ENCODE measurements around the gene TMED9.

GRCh38 chr5:177557041-177557647, 34.9 kb upstream of the TMED9 start:
- TF ChIP-seq GATA2 (IDR thresholded peaks at IDR 0.05; ENCODE audit: low read depth, low read length): no peak
- TF ChIP-seq GATA3 (IDR thresholded peaks at IDR 0.05; ENCODE audit: low read depth, low read length): no peak
